GOT3 (cell line): ENCODE measurements around the gene NELFB.

Source experiments
- DNase-seq: peaks from one replicate; lab custom pipeline; 2025; ENCODE audit warnings: mixed read lengths; lab: John Stamatoyannopoulos, UW

The NELFB gene

GRCh38 chr9:137281345-137282116 is 26.4 kb downstream of the NELFB start:
- DNase-seq: no peak

- no peak for DNase-seq
These were observed 31.9 kb downstream of the NELFB start for GRCh38 chr9:137286975-137287383.

DNA sequence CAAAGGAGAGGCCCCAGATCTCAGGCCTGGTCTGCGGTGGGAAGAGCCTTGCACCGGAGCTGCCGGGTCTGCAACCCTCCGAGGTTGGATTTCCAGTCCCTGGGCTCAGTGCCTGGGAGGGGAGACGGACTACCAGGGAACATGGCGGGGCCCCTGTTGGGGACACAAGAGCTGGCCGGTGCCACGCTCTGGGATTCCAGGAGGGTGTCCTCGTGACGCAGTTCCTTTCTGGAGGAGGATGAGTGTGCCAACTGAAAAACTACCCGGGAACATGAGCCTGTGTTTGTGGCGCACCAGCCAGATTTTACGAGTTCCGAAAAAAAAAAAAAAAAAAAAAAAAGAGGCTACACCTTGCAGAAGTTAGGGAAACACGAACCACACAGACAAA is 38.0 kb downstream of the NELFB start:
- no peak for DNase-seq

DNA sequence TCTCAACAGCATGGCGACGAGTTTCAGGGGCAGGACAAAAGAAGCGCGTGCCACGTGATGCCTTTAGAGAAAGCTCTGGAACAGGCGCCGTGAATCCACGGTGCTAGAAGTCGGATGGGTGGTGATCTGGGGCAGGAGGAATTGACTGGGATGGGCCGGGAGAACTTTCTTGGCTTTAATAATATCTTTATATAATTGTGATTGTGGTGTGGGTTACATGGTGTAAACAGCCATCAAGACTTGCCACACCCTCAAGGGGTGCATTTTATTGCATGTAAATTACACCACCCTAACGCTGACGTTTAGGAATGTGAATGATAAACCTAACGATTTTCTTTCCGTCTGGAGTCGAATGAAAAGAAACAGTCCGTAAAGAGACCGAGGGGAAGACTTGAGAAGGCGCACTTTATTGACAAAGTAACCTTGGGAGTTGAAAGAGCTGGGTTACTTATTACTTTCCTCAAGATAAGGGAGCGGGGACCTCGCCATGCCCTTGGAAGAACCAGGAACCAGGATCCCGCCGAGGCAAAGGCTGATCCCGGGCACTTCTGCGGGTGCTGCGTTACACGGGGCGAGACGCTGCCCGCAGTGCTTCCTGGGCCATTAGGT is 38.5 kb downstream of the NELFB start:
- no peak for DNase-seq

- no peak for DNase-seq
These were observed 39.1 kb downstream of the NELFB start for GRCh38 chr9:137294091-137294680.

GRCh38 chr9:137294681-137295237 is 39.6 kb downstream of the NELFB start:
- DNase-seq: no peak

GRCh38 chr9:137295238-137295811 is 40.2 kb downstream of the NELFB start:
- DNase-seq: no peak

DNA sequence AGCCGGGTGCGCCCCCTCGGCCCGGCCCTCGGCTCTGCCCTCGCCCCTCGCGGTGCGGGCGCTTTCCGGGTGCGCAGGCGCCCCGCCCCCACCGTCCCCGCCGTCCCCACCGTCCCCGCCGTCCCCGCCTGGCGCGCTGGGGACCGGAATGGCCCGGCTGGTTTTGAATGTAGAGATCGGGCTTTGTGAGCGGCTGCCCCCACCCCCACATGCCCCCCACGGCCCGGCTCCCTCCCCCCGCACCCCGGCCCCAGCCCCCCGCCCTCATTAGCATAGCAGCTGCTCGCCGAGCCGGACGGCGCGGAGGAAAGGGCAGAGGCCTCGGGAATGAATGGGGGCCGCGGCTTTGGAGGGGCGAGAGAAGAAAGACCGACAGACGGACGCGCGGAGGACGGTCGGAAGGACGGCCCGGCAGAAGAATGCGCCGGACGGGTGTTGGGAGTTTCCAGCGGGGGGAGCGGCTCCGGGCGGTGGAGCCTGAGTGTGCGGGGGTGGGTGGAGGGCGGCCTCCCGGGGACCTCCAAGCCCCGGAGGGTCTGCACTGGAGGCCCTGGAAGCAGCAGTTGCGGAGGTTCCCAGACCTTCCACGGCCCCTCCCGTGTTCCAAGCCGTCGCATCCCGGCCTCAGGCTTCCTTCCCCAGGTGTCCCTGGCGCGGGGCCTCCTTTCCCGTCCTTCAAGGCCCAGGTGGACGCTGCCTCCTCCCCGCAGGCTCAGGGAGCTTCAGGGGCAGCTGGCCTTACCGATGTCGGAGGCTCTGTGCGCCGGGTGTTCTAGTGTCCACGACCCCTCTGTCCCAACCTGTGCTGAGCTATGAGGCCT is 40.9 kb downstream of the NELFB start:
- DNase-seq: no peak

- DNase-seq: no peak
These were observed 41.8 kb downstream of the NELFB start for GRCh38 chr9:137296670-137297664.

GRCh38 chr9:137297966-137298365 is 42.8 kb downstream of the NELFB start:
- DNase-seq: no peak

DNA sequence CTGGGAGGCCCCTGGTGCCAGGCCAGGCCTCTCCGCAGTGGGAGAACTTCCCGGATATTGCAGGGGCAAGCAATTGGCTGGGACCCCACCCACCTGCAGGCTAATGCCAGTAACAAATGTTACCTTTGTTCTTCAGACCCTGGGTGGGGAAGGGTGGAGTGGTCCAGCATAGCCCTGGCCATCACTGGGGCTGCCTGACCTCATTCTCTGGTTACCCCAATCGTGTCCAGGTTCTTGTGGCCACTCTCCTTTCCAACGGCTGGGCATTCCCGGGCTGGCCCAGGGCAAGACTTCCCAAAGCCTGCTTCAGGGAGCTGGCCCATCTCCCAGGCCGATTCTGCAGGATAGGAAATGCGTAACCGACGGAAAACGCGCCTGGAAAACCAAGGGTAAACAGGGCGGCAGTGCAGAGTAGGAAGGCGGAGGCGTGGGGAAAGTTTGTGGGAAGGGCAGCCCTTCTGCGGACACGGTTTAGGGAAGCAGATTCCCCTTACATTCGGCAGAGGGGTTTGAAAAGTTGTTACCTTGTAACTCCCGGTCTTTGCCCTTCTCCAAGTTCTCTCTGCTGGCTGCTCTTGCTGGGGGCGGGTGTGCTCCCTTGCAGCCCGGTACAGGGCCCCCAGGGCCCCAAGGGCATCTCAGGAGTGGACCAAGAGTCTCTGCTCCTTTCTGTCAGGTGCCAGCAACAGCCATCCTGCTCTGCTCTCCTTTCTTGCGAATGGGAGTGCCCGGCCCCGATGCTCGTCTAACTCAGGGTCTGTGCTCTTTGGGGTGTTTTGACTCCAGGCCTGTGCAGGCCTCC is 43.5 kb downstream of the NELFB start:
- no peak for DNase-seq

DNA sequence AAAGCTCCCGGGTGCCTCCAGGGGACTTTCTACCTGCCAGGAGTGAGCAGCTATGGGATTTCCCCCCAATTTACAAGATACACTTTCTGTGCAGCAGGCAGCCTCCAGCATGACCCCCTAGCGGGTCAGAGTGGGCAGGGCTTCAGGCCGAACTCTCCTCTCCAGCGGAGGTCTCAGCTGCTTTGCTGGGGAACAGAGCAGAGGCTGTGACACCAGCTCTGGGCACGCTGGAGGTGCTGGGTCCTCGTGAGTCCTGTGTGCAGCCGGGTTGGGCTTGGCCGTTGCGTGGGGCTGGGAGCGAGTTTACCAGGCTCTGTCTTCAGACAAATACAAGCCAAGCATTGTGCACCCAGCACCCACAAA is 44.1 kb downstream of the NELFB start:
- DNase-seq: no peak

DNA sequence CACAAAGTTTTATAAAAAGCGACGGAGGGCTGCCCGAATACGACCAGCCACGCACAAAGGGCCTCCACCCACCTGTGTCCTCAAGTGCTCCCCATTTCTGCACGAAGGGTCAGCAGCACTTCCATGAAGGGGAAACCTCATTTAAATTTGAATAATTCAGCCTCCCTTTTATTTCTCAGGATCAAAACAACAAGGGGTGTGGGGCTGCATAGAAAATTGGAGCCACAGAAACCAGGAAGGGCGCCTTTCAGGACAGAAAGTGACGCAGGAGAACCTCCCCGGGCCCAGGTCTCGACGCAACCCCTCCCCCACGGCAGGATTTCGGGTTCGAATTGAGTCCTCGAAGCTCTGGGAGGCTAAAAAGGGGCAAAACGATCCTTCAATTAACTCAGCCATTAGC is 44.8 kb downstream of the NELFB start:
- DNase-seq: no peak

- no peak for DNase-seq
These were observed 45.5 kb downstream of the NELFB start for GRCh38 chr9:137300567-137301080.

DNA sequence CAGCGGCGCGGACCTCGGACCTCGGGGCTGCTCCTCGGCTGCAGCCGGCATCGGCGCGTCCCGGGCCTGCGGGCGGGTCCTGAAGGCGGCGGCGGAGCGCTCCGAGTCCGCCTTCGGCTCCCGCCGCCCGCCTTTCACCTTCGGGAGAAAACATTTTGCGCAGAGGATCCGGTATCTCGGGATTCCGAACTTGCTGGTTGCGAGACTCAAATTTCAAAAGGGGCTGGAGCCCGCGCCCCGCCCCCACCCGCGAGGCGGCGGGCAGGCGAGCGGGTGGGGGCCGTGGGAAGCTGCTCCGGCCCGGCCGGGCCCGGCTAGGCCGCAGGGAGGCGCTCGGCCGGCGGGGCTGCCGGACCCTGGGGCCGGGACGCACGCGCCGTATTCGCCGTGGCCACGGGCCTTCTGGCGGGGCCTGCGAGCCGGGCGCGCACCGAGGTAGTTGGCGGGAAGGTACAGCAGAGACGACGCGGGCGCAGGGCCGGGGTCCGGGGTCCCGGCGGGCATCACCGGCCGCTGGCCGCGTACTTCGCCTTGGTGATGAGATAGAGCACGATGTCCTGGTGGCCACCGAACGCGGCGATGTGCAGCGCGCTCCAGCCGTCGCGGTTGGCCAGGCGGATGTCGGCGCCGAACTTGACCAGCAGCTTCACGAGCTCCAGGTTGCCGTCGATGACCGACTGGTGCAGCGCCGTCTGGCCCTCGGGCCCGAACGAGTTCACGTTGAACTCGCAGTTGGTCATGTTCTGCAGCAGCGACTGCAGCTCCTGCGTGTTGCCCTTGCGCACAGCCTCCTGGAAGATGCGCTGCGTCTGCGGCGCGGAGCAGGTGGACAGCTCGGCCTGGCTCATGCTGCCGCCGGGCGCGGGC is 46.2 kb downstream of the NELFB start:
- no peak for DNase-seq

GRCh38 chr9:137302118-137302448 is 47.0 kb downstream of the NELFB start, which contains the start of gene NRARP:
Gene NRARP, minus strand, starts transcription at chr9:137302271. Its CDS starts 343 bp downstream, at chr9:137301928.
- no peak for DNase-seq

- DNase-seq: no peak
These were observed 47.5 kb downstream of the NELFB start for GRCh38 chr9:137302449-137303150.
